Endodermal cell (in vitro differentiated cells): Measurements from ENCODE around the gene NSG1. TPM values are rescaled to one million over a fixed set of nuclear protein-coding genes. Genes with fewer than 3 reads are reported as not detected.
A peak's percentile ranks its signal among the peaks of the same experiment; 100 is the strongest.

ENCODE experiments used
- DNase-seq: peaks from one replicate; pipeline ENCODE4 v3.0.0-alpha.2; 2017
- H3K27ac ChIP-seq: 2 replicates; pipeline ENCODE4 v1.5.1; 2013; ENCODE audit warnings: mild to moderate bottlenecking, low read depth, low read length, moderate library complexity
- H3K27me3 ChIP-seq: 2 replicates; pipeline ENCODE4 v1.6.1; 2013; ENCODE audit warnings: mild to moderate bottlenecking, low read length, moderate library complexity; ENCODE audit not compliant: insufficient read depth, control insufficient read depth, poor library complexity, severe bottlenecking
- H3K36me3 ChIP-seq: 2 replicates; pipeline ENCODE4 v1.7.0; 2013; ENCODE audit warnings: mild to moderate bottlenecking, low read length, moderate library complexity; ENCODE audit not compliant: control insufficient read depth, insufficient read depth
- H3K4me1 ChIP-seq: one replicate; pipeline ENCODE4 v1.7.0; 2013; ENCODE audit warnings: low read length; ENCODE audit not compliant: control insufficient read depth, insufficient read depth
- H3K4me3 ChIP-seq: 2 replicates; pipeline ENCODE4 v1.5.1; 2013; ENCODE audit warnings: mild to moderate bottlenecking, low read length, moderate library complexity
- H3K9ac ChIP-seq: 2 replicates; pipeline ENCODE4 v1.6.1; 2013; ENCODE audit warnings: mild to moderate bottlenecking, low read length, moderate library complexity; ENCODE audit not compliant: poor library complexity, severe bottlenecking; ENCODE audit errors: extremely low read depth
- H3K9me3 ChIP-seq: 2 replicates; pipeline ENCODE4 v1.6.1; 2013; ENCODE audit warnings: mild to moderate bottlenecking, low read length, moderate library complexity; ENCODE audit not compliant: control insufficient read depth
- H3K27ac Mint-ChIP-seq: 2 replicates; pipeline ENCODE4 v1.8.0; 2020; ENCODE audit warnings: mixed read lengths
- H3K27me3 Mint-ChIP-seq: 2 replicates; pipeline ENCODE4 v1.8.0; 2021; ENCODE audit warnings: mild to moderate bottlenecking, mixed read lengths; ENCODE audit not compliant: insufficient read depth
- H3K36me3 Mint-ChIP-seq: 2 replicates; pipeline ENCODE4 v1.8.0; 2020; ENCODE audit warnings: low read depth, mixed read lengths
- H3K4me1 Mint-ChIP-seq: 2 replicates; pipeline ENCODE4 v1.8.0; 2020; ENCODE audit warnings: mixed read lengths
- H3K4me3 Mint-ChIP-seq: 2 replicates; pipeline ENCODE4 v1.8.0; 2020; ENCODE audit warnings: mild to moderate bottlenecking, moderate library complexity, mixed read lengths
- H3K9me3 Mint-ChIP-seq: 2 replicates; pipeline ENCODE4 v1.8.0; 2020; ENCODE audit warnings: mild to moderate bottlenecking, mixed read lengths
- CTCF ChIP-seq: fragments of 200-600 bp; sonication (generic); conservative IDR thresholded peaks from 2 replicates; pipeline ENCODE4 v1.5.0; 2021; ENCODE audit warnings: antibody characterized with exemption, mild to moderate bottlenecking
- WGBS, 2 experiments: methylation state at CpG; one replicate each; pipeline versions ENCODE4 v1.1.5 to v1.1.7; 2013; ENCODE audit warnings: missing lambda C conversion rate in 2 of 2, mixed read lengths in 1 of 2; ENCODE audit not compliant: insufficient coverage in 1 of 2, insufficient read length in 1 of 2; 5-methylcytosine and 5-hydroxymethylcytosine counted together
- total RNA-seq, 2 donors: library from RNA; stranded (reverse); fragmentation: NEBNext Ultra II Directional in 1 of 2; extraction: Animal tissue kit (Norgen Biotek cat#: 25700) in 1 of 2; gene quantifications; 2 replicates in 1 of 2; 3 replicates in 1 of 2; pipeline ENCODE4 v1.2.1, GENCODE V29; 2021

NSG1 gene
- total RNA-seq, 2 donors from 2014 or later: 1.8 to 6.0 TPM

GRCh38 chr4:4388311-4388790, 1.4 kb downstream of the NSG1 start:
- Histone ChIP-seq H3K4me1 (peaks cover 5% of the 10 kb centered on the region), H3K27ac (no peak overlapping the region), H3K9me3 (no peaks in the 10 kb centered on the region), H3K36me3 (no peaks in the 10 kb centered on the region), H3K27me3 (peaks cover 84% of the 10 kb centered on the region), H3K4me3 (no peak overlapping the region), H3K9ac (no peak overlapping the region)
- no peak for TF ChIP-seq CTCF
- no peak for DNase-seq
- peaks cover 60% of the 10 kb centered on the region for H3K27me3 Mint-ChIP-seq
- no peaks in the 10 kb centered on the region for H3K36me3 Mint-ChIP-seq
- peaks cover 7% of the 10 kb centered on the region for H3K4me1 Mint-ChIP-seq
- 72 to 90% methylated on average over 3 to 8 of the region's 8 CpGs for WGBS, 2 experiments
- peak overlapping the region; percentile 48 for H3K4me3 Mint-ChIP-seq
- H3K9me3 Mint-ChIP-seq: no peaks in the 10 kb centered on the region
- H3K27ac Mint-ChIP-seq: no peak overlapping the region

- 85 to 87% methylated on average over 11 to 18 of the region's 18 CpGs for WGBS, 2 experiments
- H3K4me3 ChIP-seq: no peak overlapping the region
- no peaks in the 10 kb centered on the region for H3K36me3 ChIP-seq
- TF ChIP-seq CTCF: no peak
- peaks cover 7% of the 10 kb centered on the region for H3K4me1 Mint-ChIP-seq
- H3K27me3 ChIP-seq: peaks cover 84% of the 10 kb centered on the region
- no peaks in the 10 kb centered on the region for H3K36me3 Mint-ChIP-seq
- no peak overlapping the region for H3K9ac ChIP-seq
- H3K9me3 Mint-ChIP-seq: no peaks in the 10 kb centered on the region
- DNase-seq: no peak
- no peak overlapping the region for H3K27ac Mint-ChIP-seq
- H3K4me1 ChIP-seq: peaks cover 5% of the 10 kb centered on the region
- no peaks in the 10 kb centered on the region for H3K9me3 ChIP-seq
- H3K27ac ChIP-seq: no peak overlapping the region
- peaks cover 53% of the 10 kb centered on the region for H3K27me3 Mint-ChIP-seq
- no peak overlapping the region for H3K4me3 Mint-ChIP-seq
These were observed 2.1 kb downstream of the NSG1 start for GRCh38 chr4:4388836-4389575.

DNA sequence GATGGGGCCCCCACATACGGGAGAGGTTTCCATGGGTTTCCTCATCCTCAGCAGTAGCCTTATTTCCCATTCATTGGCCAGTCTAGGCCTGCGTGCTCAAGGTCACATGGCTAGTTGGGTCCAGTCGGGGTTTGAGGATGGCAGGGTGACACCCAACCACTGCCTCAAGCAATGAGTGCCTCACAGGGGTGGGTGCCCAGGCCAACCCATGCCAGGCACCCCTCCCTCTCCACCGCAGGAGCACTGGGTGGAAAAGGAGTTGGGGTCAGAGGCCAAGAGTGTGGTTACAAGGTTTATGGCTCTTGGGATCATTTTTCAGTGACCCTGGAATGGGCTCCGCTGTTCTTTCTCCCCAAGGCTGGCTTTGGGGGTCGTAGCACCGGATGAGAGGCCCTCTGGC, 3.1 kb downstream of the NSG1 start:
- no peaks in the 10 kb centered on the region for H3K36me3 Mint-ChIP-seq
- peaks cover 5% of the 10 kb centered on the region for H3K4me1 ChIP-seq
- peaks cover 3% of the 10 kb centered on the region for H3K4me1 Mint-ChIP-seq
- H3K9ac ChIP-seq: no peak overlapping the region
- no peak overlapping the region for H3K4me3 ChIP-seq
- H3K27me3 Mint-ChIP-seq: peaks cover 46% of the 10 kb centered on the region
- peaks cover 84% of the 10 kb centered on the region for H3K27me3 ChIP-seq
- H3K4me3 Mint-ChIP-seq: no peak overlapping the region
- TF ChIP-seq CTCF: no peak
- 53 to 80% methylated on average over 3 to 7 of the region's 7 CpGs for WGBS, 2 experiments
- H3K36me3 ChIP-seq: no peaks in the 10 kb centered on the region
- no peak overlapping the region for H3K27ac Mint-ChIP-seq
- H3K9me3 Mint-ChIP-seq: no peaks in the 10 kb centered on the region
- DNase-seq: no peak
- H3K9me3 ChIP-seq: no peaks in the 10 kb centered on the region
- H3K27ac ChIP-seq: no peak overlapping the region
